ENCODE data around the gene MGAT4C. TPM values are rescaled to one million over a fixed set of nuclear protein-coding genes. Genes with fewer than 3 reads are reported as not detected.

MGAT4C gene
- total RNA-seq, 4 donors from 2014 or later = 0.15 to 1.1 (median 0.60) TPM

DNA sequence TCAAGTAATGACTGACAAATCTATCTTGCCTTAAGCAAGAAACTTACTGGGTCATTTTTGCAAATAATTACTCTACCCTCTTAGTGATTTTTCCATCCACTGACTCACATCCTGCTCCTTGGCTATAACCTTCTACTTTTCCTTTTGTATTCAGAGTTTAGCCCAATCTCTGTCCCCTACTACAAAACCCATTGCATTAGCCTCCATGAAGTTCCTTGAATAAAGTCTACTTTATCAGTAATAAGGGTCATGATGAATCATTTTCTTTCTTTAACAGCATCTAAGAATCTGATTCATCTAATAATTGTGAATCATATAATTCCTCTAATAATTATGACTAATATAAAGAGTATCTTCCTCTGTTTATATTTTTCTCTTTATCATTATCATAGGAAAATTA is 249.5 kb downstream of the MGAT4C start:
- H3K27me3 ChIP-seq = no peaks in the 10 kb centered on the region
- H3K4me1 ChIP-seq = no peaks in the 10 kb centered on the region
- no peak overlapping the region for H3K27ac ChIP-seq
- H3K4me3 ChIP-seq = no peak overlapping the region
- TF ChIP-seq POLR2A (IDR thresholded peaks at IDR 0.05) (no peak), POLR2AphosphoS5 (IDR thresholded peaks at IDR 0.05) (no peak), EP300 (IDR thresholded peaks at IDR 0.05) (no peak), CTCF (IDR thresholded peaks at IDR 0.05) (no peak)
- no peaks in the 10 kb centered on the region for H3K9me3 ChIP-seq
- H3K36me3 ChIP-seq = no peaks in the 10 kb centered on the region
- no peak for ATAC-seq

DNA sequence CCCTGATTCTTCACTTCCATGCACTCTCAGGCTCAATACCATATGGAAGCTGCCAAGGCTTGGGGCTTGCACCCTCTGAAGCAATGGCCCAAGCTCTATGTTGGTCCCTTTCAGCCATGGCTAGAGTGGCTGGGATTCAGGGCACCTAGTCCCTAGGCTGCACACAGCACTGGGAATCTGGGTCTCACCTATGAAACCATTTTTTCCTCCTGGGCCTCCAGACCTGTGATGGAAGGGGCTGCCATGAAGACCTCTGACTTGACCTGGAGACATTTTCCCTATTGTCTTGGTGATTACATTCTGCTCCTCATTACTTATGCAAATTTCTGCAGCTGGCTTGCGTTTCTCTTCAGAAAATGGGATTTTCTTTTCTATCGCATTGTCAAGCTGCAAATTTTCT is 258.1 kb downstream of the MGAT4C start:
- Histone ChIP-seq H3K4me3 (no peak overlapping the region), H3K4me1 (no peaks in the 10 kb centered on the region), H3K9me3 (peaks cover 0 to 21% (median 0%) of the 10 kb centered on the region in 3 donors), H3K36me3 (no peaks in the 10 kb centered on the region), H3K27ac (no peak overlapping the region), H3K27me3 (no peaks in the 10 kb centered on the region)
- no peak for ATAC-seq
- TF ChIP-seq POLR2A (IDR thresholded peaks at IDR 0.05) (no peak), POLR2AphosphoS5 (IDR thresholded peaks at IDR 0.05) (no peak), EP300 (IDR thresholded peaks at IDR 0.05) (no peak), CTCF (IDR thresholded peaks at IDR 0.05) (no peak)
- WGBS, 2 donors (ENCODE audit: low coverage in 1 of 2) = 84 to 100% methylated on average over 1 to 2 of the region's 2 CpGs

GRCh38 chr12:85996280-85996679 is 259.9 kb downstream of the MGAT4C start:
- Histone ChIP-seq H3K27me3 (no peaks in the 10 kb centered on the region), H3K4me1 (no peaks in the 10 kb centered on the region), H3K27ac (no peak overlapping the region), H3K4me3 (no peak overlapping the region), H3K9me3 (peaks cover 0 to 39% (median 0%) of the 10 kb centered on the region in 3 donors), H3K36me3 (no peaks in the 10 kb centered on the region)
- ATAC-seq = no peak
- TF ChIP-seq POLR2A (IDR thresholded peaks at IDR 0.05) (no peak), EP300 (IDR thresholded peaks at IDR 0.05) (no peak), CTCF (IDR thresholded peaks at IDR 0.05) (no peak), POLR2AphosphoS5 (IDR thresholded peaks at IDR 0.05) (no peak)
- 71 to 96% methylated on average over 3 of the region's 3 CpGs for WGBS, 2 donors (ENCODE audit: low coverage in 1 of 2)

- Histone ChIP-seq H3K27ac (no peak overlapping the region), H3K9me3 (peaks cover 0 to 41% (median 0%) of the 10 kb centered on the region in 3 donors), H3K36me3 (no peaks in the 10 kb centered on the region), H3K4me1 (no peaks in the 10 kb centered on the region), H3K4me3 (no peak overlapping the region), H3K27me3 (no peaks in the 10 kb centered on the region)
- WGBS, 2 donors (ENCODE audit: low coverage in 1 of 2) = 84 to 100% methylated on average over 1 to 4 of the region's 4 CpGs
- no peak for TF ChIP-seq POLR2AphosphoS5 (IDR thresholded peaks at IDR 0.05)
- no peak for TF ChIP-seq CTCF (IDR thresholded peaks at IDR 0.05)
- no peak for TF ChIP-seq EP300 (IDR thresholded peaks at IDR 0.05)
- no peak for ATAC-seq
These were observed 262.4 kb downstream of the MGAT4C start for GRCh38 chr12:85993746-85994145.

DNA sequence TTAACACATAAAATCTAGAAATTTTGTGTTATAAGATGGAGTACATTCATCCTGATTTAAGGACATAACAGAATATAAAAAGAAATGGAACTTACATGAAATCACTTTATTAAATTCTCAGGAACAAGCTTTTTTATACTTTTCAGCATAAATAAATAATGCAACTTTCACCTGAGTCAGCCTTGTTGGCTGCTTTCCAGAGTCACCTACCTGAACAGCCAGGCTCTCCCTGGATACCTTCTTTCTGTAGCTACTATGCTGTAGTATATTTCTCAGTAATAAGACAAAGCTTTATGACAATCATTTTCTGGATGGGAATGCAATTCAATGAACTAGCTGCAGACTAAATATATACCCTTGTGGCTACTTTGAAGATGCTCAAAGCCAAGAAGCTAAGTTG is 270.2 kb downstream of the MGAT4C start:
- Histone ChIP-seq H3K27me3 (no peaks in the 10 kb centered on the region), H3K4me3 (no peak overlapping the region), H3K4me1 (no peaks in the 10 kb centered on the region), H3K27ac (no peak overlapping the region), H3K9me3 (no peaks in the 10 kb centered on the region), H3K36me3 (no peaks in the 10 kb centered on the region)
- no peak for ATAC-seq
- TF ChIP-seq CTCF (IDR thresholded peaks at IDR 0.05) (no peak), EP300 (IDR thresholded peaks at IDR 0.05) (no peak), POLR2A (IDR thresholded peaks at IDR 0.05) (no peak), POLR2AphosphoS5 (IDR thresholded peaks at IDR 0.05) (no peak)
